GM13977 (cell line): ENCODE data around the gene CNOT1.

Experiments used
- DNase-seq: peaks from one replicate; pipeline ENCODE4 v3.0.0; 2012; ENCODE audit warnings: low spot score
- CTCF ChIP-seq: IDR thresholded peaks from 2 replicates; pipeline ENCODE4 v1.5.1; 2012; ENCODE audit warnings: mild to moderate bottlenecking, control low read depth; ENCODE audit not compliant: insufficient read depth; ENCODE audit errors: extremely low read depth, missing control alignments
- in situ Hi-C: fragments of 300-500 bp; cut with MboI; formaldehyde crosslinking; loops from one replicate; pipeline ENCODE4 v1.12.0; 2022; ENCODE audit warnings: low sequenced_read_pairs, low pct_unique_long_range_greater_than_20kb, mixed read lengths, inconsistent platforms; ENCODE audit not compliant: unreplicated experiment

CNOT1 gene

DNA sequence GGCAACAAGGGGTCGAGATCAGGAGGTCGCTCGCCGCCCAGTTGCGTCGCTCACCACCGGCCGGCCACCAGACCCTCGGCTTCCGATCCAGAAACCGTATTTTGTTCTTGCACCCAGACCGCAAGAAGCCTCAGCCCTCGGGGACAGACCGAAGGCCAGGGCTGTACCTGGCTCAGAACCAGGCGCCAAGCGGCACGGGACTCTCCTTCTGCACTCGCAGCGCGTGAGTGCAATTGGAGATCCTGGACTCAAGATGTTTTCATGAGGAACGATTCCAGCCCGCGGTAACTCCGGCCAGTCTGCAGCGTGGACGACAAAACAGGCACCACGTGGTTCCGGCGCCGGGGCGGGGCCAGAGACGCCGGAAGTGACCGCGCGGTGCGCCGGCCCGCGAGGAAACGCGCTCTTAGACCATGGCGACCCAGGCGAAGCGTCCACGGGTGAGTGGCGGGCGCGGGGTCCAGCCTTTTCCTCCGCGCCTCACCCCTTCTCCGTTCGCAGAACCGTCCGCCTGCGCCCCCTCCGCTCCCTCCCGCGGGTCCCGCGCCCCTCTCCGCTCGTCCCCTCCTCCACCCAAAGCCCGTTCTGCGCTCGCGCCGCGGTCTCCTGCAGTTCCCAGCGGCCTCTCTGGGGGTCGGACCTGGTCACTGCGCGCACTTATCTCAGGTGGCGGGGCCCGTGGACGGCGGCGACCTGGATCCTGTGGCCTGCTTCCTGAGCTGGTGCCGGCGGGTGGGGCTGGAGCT is 114.3 kb downstream of the CNOT1 start, which contains the start of gene SETD6:
TSS of gene SETD6 (plus strand) at position 393 of the 746 bp plus-strand sequence. CDS start at position 414, 21 bp downstream.
- in situ Hi-C loops: no loop called here
- TF ChIP-seq CTCF: peak; percentile 27
- peak; percentile 92 for DNase-seq

DNA sequence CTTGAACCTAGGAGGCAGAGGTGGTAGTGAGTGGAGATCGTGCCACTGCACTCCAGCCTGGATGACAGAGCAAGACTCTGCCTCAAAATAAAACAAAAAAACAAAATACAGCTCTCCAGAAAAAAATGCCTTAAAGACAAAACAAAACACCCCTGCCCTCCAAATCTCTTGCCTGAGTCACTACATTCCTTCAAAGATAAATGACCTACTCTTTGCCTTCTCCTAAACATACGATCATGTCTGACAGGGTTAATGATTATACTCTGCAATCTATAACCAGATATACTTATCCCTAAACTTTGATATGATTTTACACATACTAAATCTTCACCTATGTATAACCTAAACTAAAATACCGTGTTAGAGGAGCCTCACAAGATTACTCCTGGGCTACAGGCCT is 115.8 kb downstream of the CNOT1 start:
- in situ Hi-C loops: no loop called here
- TF ChIP-seq CTCF: no peak
- no peak for DNase-seq

- in situ Hi-C loops: no loop called here
Measured at GRCh38 chr16:58511933-58512815, 117.5 kb downstream of the CNOT1 start.

DNA sequence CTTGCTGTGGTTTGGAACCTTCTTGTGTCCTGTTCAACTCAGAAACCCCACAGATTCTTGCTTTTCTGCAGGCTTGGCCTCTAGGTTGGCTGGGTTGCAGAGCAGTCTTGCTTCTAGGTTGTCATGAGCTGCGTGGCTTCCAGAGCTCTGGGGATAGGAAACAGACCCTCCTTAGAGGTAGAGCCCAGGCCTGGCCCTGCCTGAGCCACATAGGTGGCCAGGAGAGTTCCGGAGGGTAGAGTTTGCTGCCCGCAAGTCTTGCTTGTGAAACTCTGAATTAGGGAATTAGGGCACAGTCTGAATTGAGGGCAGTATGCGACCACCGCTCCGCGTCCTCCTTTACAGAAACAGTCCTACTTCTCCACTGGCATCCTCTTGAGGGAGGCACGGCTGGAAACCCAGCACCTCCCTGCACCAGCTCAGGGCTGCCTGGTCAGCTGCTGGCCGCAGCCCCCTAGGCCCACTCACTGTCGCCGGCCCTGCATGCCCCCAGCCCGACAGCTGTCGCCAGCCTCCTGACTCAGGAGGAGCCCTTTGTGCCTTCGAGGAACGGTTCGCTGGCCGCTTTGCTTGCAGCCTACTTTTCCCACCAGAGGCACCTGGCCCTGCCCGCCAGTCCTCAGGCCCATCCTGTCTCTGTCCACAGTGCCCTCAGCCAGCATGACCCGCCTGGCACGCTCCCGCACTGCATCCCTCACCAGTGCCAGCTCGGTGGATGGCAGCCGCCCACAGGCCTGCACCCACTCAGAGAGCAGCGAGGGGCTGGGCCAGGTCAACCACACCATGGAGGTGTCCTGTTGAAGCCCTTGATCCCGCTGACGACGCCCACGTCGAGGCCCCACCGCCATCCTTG is 118.6 kb downstream of the CNOT1 start:
- in situ Hi-C loops: no loop called here
- no peak for TF ChIP-seq CTCF
- DNase-seq: no peak

More at GRCh38 chr16:58511933-58512815, 117.5 kb downstream of the CNOT1 start:
- TF ChIP-seq CTCF: peak; percentile 88
- DNase-seq: peak; percentile 80

DNA sequence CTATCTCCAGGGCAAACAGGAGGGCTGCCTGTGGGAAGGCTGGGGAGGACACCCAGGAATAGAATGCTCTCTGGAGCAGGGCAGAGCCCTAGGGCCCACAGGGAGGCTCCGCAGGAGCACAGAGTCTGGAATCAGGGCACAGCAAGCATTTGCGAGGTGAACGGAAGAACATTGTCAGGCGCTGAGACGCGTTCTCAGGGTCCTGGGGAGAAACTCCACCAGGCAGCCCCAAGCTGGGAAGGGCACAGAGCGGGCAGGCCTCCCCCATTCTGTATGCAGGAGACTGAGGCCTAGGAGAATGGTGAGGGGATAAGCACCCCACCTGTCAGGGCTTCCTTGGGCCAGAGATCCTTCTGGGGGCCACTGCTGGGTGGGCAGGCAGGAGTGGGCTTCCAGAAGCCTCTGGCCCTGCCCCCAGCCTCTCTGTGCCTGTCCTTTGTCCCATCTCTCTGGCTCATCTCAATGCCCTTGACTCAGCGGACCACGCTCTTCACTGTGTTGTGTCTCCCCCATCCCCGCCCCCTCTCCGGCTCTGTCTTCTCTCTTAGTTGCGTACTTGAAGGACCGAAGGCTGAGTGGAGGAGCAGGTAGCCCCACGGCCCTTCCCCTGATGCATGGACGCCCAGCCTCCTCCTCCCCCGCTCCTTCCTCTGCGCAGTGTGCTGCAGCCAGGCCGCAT is 119.4 kb downstream of the CNOT1 start:
- TF ChIP-seq CTCF: no peak
- no peak for DNase-seq
- in situ Hi-C loops: no loop called here
